Measurements from ENCODE around the gene LIPE.

Gene LIPE

DNA sequence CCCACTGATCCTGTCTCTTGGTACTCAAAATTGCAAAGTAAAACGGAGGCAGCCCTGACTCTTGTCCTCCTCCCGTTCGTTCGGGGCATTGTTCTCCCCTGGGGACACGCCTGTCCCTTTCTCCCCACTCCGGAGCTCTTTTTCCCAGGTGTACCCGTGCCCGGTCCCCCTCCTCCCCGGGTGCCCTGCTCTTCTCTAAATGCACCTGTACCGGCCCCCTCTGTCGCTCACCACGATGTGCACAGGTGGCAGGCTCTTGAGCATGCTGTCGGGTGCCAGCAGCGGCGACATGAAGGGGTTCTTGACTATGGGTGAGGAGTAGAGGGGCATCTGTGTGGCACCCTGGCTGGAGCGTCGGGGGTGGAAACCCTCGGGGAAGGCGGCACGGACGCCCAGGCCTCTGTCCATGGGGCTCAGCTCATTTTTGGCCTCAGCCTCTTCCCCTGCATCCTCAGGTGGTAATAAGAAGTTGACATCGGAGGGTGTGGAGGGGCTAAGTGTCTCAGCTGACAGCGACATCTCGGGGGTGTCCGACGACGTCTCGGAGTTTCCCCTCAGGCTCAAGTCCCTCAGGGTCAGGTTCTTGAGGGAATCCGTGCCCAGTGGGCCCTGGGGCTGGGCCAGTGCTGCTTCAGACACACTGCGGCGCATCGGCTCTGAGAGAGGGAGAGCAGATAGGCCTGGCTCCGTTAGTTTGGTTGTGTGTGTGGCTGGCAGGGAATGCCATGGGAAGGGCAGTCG is 24.6 kb downstream of the LIPE start:
- peak overlapping the region; percentile 64; the same call in 1 of the 2 replicates for H3K4me3 ChIP-seq (ENCODE audit: low read length)
- no CpG with 5 or more reads among the region's 34 CpGs for WGBS (ENCODE audit: insufficient coverage, insufficient read length)
- H3K9me3 ChIP-seq (ENCODE audit: control insufficient read depth, insufficient read depth, low read length): no peaks in the 10 kb centered on the region
- H3K36me3 ChIP-seq (ENCODE audit: control insufficient read depth, insufficient read depth, low read length): 0 out of 2 replicates have a peak, but pooled peaks cover 2% of the 10 kb centered on the region
- no peak for DNase-seq (ENCODE audit: low read depth, low spot score)
- H3K4me1 ChIP-seq (ENCODE audit: control insufficient read depth, insufficient read depth, low read length): peaks cover 4% of the 10 kb centered on the region
- H3K27ac ChIP-seq (ENCODE audit: low read length): no peak overlapping the region
- H3K27me3 ChIP-seq (ENCODE audit: control insufficient read depth, insufficient read depth, low read length): no peaks in the 10 kb centered on the region

DNA sequence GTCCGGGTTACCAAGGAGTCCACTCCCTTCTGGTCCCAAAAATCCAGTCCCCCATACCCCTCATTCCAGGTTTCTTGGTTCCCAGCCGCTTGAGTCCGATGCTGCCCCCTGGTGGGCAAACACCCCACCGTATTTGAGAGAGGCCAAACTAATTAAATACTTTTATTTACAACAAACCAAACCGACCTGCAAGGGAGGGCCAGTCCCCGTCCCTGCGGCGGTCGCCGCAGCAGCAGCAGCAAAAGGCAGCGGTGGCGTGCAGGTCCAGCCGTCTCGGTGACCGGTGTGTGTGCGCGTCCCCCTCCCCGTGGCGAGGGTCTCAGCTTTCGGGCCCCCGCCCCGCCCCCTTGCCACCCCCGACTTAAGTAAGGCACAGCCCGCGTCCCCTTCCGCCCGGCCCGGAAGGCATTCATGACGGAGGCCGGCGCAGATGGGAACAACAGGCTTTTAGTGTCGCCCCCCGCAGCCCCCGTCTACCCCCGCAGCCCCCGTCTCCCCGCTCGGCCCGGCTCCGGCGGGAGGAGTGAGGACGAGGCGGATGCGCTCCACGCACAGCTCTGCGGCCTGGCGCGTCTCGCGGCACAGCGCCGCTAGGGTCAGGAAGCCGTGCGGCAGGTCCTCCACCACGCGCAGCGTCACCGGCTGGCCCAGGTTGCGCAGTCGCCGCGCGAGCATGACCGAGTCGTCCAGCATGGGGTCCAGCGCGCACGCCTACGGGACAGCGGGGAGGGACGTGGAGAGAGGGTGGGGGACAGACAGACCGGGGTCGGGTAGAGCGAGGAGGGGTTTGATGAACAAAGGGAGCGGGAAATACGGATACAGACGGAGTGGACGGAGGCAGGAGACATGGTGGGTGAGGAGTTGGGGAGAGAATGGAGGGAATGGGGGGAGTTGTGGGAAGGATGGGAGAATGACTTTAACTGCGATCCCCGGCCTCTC is 25.6 kb downstream of the LIPE start:
- Histone ChIP-seq H3K27me3 (ENCODE audit: control insufficient read depth, insufficient read depth, low read length) (no peaks in the 10 kb centered on the region), H3K4me1 (ENCODE audit: control insufficient read depth, insufficient read depth, low read length) (peaks cover 4% of the 10 kb centered on the region), H3K27ac (ENCODE audit: low read length) (no peak overlapping the region), H3K9me3 (ENCODE audit: control insufficient read depth, insufficient read depth, low read length) (no peaks in the 10 kb centered on the region), H3K36me3 (ENCODE audit: control insufficient read depth, insufficient read depth, low read length) (0 out of 2 replicates have a peak, but pooled peaks cover 2% of the 10 kb centered on the region), H3K4me3 (ENCODE audit: low read length) (peak overlapping the region; percentile 64)
- WGBS (ENCODE audit: insufficient coverage, insufficient read length): no CpG with 5 or more reads among the region's 80 CpGs
- DNase-seq (ENCODE audit: low read depth, low spot score): no peak

DNA sequence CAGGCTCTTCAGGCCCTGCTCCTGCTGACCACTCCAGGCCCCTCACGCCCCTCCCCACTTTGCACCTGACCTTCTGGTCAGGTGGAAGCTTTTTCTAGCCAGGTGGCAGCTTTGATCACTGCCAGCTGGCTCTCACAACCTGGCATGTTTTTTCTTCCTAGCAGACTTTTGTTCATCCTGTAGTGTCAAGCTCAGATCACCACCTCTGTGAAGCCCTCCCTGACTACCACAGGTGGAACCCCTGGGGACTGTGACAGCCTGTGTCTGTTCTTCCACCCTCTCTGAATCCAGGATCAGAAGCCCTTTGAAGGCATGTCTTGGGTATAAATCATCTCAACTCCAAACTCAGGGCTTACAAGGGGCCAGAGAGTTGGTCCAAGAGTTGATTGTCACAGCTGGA is 26.8 kb downstream of the LIPE start:
- no peaks in the 10 kb centered on the region for H3K9me3 ChIP-seq (ENCODE audit: control insufficient read depth, insufficient read depth, low read length)
- peaks cover 4% of the 10 kb centered on the region for H3K4me1 ChIP-seq (ENCODE audit: control insufficient read depth, insufficient read depth, low read length)
- H3K4me3 ChIP-seq (ENCODE audit: low read length): no peak overlapping the region
- no peak overlapping the region for H3K27ac ChIP-seq (ENCODE audit: low read length)
- DNase-seq (ENCODE audit: low read depth, low spot score): no peak
- WGBS (ENCODE audit: insufficient coverage, insufficient read length): no CpG with 5 or more reads among the region's 1 CpG
- no peaks in the 10 kb centered on the region for H3K27me3 ChIP-seq (ENCODE audit: control insufficient read depth, insufficient read depth, low read length)
- H3K36me3 ChIP-seq (ENCODE audit: control insufficient read depth, insufficient read depth, low read length): 0 out of 2 replicates have a peak, but pooled peaks cover 2% of the 10 kb centered on the region

DNA sequence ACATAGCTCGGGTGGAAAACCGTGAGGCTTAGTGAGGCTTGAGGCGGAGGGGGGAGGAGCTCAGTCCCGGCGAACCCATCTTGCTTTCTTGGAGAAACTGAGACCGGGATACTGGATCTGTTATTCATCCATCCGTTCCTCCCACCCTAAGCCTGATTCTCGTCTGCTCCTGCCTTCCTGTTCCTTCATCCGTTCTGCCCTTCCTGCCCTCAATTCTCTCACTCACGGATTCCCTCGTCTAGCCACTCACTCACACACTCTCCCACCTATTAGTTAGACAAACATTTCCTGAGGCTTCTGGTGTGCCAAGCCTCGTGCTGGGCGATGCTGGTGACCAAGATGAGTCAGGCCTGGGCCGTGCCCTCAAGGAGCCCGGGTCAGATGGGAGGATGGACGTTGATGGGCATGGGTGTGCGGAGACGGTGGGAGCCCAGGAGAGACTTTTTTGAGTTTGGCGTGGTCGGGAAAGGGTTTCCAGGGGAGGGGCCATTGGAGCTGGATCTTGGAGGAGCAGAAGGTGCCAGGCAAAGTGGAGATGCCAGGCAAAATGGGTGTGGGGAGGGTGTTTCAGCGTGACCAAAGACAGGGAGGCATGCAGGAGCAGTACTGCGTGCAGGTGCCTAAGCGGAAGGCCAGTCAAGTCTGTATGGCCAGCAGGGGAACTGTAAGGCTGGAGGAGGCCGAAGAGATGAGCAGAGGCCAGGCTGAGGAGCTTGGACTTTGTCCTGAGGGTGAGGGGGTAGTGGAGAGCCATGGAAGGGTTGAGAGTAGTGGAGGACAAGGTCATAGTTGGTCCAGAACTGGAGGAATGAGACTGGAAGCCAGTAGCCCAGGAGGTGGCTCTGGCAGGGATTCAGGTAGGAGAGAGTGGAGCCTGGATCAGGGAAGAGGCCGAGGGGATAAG is 29.7 kb downstream of the LIPE start:
- H3K27me3 ChIP-seq (ENCODE audit: control insufficient read depth, insufficient read depth, low read length): no peaks in the 10 kb centered on the region
- no peak overlapping the region for H3K27ac ChIP-seq (ENCODE audit: low read length)
- peak overlapping the region; percentile 63; the same call in 1 of the 2 replicates for H3K4me3 ChIP-seq (ENCODE audit: low read length)
- H3K4me1 ChIP-seq (ENCODE audit: control insufficient read depth, insufficient read depth, low read length): peaks cover 4% of the 10 kb centered on the region
- H3K36me3 ChIP-seq (ENCODE audit: control insufficient read depth, insufficient read depth, low read length): no peaks in the 10 kb centered on the region
- no peaks in the 10 kb centered on the region for H3K9me3 ChIP-seq (ENCODE audit: control insufficient read depth, insufficient read depth, low read length)
- no CpG with 5 or more reads among the region's 25 CpGs for WGBS (ENCODE audit: insufficient coverage, insufficient read length)
- no peak for DNase-seq (ENCODE audit: low read depth, low spot score)

DNA sequence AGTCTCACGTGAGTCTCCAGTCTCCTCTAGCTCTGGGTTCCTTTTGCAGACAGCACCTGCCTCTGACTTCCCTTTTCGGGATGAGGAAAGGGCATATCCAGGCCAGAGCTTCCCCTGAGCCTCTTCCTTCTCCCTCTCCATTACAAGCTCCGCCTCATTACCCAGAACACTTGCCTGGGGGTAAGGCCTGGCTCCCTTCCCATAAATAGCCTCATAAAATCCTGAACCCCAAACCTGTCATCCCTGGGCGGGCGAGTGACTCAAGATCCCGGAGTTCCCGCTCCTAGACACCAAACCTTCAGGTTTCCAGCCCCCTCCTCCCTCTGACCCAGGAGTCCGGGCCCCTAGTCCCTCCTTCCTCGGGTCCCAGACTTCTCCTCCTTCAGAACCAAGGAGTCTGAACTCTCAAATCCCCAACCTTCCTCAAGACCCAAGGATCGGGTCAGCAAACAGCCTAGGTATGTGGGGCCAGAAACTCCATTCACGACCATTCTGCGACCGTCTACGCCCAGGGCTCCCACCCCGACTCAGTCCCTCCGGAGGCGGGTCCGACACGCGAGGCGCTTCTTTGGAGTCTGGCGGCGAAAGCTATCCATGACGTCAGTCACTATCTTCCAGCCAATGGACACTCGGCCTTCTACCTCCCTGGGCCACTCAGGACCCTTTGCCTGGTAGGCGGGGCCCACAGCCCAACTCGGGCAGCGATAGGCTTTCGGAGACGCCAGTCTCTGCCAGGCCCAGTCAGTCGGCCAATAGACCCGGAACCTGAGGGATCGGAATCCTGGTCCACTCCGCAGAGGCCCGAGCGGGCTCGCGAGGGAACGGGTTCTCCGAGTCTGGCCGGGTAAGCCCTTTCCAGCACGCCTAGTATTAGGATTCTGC is 30.6 kb downstream of the LIPE start:
- Histone ChIP-seq H3K4me1 (ENCODE audit: control insufficient read depth, insufficient read depth, low read length) (peaks cover 2% of the 10 kb centered on the region; the same call in 1 of the 2 replicates), H3K4me3 (ENCODE audit: low read length) (peak overlapping the region; percentile 63; the same call in 1 of the 2 replicates), H3K9me3 (ENCODE audit: control insufficient read depth, insufficient read depth, low read length) (no peaks in the 10 kb centered on the region), H3K27ac (ENCODE audit: low read length) (no peak overlapping the region), H3K27me3 (ENCODE audit: control insufficient read depth, insufficient read depth, low read length) (no peaks in the 10 kb centered on the region), H3K36me3 (ENCODE audit: control insufficient read depth, insufficient read depth, low read length) (no peaks in the 10 kb centered on the region)
- WGBS (ENCODE audit: insufficient coverage, insufficient read length): no CpG with 5 or more reads among the region's 42 CpGs
- DNase-seq (ENCODE audit: low read depth, low spot score): peak; percentile 97

DNA sequence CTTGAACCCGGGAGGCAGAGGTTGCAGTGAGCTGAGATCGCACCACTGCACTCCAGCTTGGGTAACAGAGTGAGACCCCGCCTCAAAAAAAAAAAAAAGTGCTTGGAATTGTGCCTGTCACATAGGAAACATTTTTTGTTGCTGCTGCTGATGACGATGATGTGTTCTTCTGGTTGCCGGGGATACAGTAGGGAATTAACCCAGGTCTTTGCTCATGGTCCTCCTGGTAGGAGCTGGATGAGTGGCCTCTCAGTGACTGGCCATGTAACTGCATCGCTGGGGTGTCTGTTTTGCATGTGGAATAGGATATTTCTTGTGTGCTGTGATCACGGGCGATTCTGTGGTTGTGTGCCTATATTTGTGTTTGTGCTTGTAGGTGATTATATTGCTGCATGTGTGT is 32.4 kb downstream of the LIPE start:
- H3K27me3 ChIP-seq (ENCODE audit: control insufficient read depth, insufficient read depth, low read length): no peaks in the 10 kb centered on the region
- H3K36me3 ChIP-seq (ENCODE audit: control insufficient read depth, insufficient read depth, low read length): no peaks in the 10 kb centered on the region
- no peaks in the 10 kb centered on the region for H3K9me3 ChIP-seq (ENCODE audit: control insufficient read depth, insufficient read depth, low read length)
- no peak overlapping the region for H3K27ac ChIP-seq (ENCODE audit: low read length)
- no peak overlapping the region for H3K4me3 ChIP-seq (ENCODE audit: low read length)
- H3K4me1 ChIP-seq (ENCODE audit: control insufficient read depth, insufficient read depth, low read length): peaks cover 2% of the 10 kb centered on the region; the same call in 1 of the 2 replicates
- no peak for DNase-seq (ENCODE audit: low read depth, low spot score)
- WGBS (ENCODE audit: insufficient coverage, insufficient read length): no CpG with 5 or more reads among the region's 8 CpGs

DNA sequence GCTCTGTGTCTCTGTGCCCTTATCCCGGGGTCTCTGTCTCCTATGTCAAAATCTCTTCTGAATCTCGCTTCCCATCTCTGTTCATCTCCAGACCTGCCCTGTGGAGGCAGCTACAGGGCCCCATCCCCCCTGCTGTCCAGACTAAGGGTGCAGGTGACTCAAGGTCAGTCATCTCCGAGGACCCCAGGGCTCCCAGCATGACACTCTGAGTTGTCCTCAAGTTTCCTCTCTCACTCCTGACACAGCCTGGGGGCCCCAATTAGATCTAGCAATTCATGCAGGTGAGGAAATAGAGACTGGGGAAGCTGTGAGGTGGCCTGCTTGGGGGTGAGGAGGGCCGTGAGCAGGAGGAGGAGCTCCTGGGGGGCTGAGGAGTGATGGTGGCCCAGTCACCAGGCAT is 35.0 kb downstream of the LIPE start:
- DNase-seq (ENCODE audit: low read depth, low spot score): no peak
- no peak overlapping the region for H3K27ac ChIP-seq (ENCODE audit: low read length)
- H3K27me3 ChIP-seq (ENCODE audit: control insufficient read depth, insufficient read depth, low read length): no peaks in the 10 kb centered on the region
- H3K4me3 ChIP-seq (ENCODE audit: low read length): no peak overlapping the region
- H3K9me3 ChIP-seq (ENCODE audit: control insufficient read depth, insufficient read depth, low read length): no peaks in the 10 kb centered on the region
- no peaks in the 10 kb centered on the region for H3K4me1 ChIP-seq (ENCODE audit: control insufficient read depth, insufficient read depth, low read length)
- WGBS (ENCODE audit: insufficient coverage, insufficient read length): no CpG with 5 or more reads among the region's 4 CpGs
- H3K36me3 ChIP-seq (ENCODE audit: control insufficient read depth, insufficient read depth, low read length): no peaks in the 10 kb centered on the region

DNA sequence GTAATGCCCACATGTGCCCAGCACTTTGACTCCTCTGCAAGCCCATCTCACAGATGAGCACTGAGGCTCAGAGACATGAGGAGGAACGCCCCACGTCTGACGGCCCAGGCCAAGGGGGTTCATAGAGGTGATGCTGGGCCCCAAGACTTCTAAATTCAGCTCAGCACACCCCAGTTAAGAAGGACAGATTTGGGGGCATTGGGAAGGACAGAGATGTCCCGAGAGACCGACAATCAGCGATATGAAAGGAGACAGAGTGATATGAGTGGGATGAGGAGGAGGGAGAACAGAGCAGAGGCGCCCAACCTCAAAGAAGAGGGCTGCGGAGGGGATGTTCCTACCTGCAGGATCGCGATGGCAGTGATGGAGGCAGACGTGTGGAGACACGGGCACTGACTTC is 37.3 kb downstream of the LIPE start, which contains the start of gene CNFN:
TSS of gene CNFN (minus strand) at position 399 of the 400 bp plus-strand sequence. CDS start 1,260 bp downstream, outside the sequence.
- no CpG with 5 or more reads among the region's 12 CpGs for WGBS (ENCODE audit: insufficient coverage, insufficient read length)

DNA sequence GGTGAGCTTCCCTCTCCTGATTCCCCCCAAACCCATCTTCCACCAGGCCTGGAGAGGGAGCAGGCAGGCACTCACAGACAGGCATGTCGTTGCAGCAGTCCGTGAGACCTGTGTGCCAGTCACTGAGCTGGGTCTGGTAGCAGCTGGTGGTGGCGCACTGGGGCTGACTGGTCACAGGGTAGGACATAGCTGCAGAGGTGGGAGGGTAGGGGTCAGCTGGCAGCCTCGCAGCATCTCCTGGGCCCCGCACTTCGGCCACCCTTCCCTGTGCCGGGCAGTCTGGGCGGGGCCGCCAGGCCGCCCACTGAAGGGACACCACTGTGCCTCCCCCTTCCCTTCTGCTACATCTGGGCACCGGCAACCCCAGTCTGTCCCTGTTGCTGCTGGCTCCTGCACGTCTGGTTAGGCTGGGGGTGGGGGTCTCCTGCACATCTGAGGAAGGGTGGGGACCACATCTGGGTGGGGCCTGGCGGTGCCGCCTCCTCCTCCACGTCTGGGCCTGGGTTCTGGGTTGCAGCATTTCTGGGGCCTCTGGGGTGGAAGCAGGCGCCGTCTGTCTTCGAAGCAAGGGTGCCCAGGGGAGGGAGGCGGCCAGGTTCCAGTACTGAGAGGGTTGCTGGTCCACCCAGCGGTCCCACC is 38.2 kb downstream of the LIPE start:
- Histone ChIP-seq H3K27ac (ENCODE audit: low read length) (no peak overlapping the region), H3K27me3 (ENCODE audit: control insufficient read depth, insufficient read depth, low read length) (no peaks in the 10 kb centered on the region), H3K4me3 (ENCODE audit: low read length) (no peak overlapping the region), H3K36me3 (ENCODE audit: control insufficient read depth, insufficient read depth, low read length) (no peaks in the 10 kb centered on the region), H3K9me3 (ENCODE audit: control insufficient read depth, insufficient read depth, low read length) (no peaks in the 10 kb centered on the region), H3K4me1 (ENCODE audit: control insufficient read depth, insufficient read depth, low read length) (no peaks in the 10 kb centered on the region)
- no CpG with 5 or more reads among the region's 20 CpGs for WGBS (ENCODE audit: insufficient coverage, insufficient read length)
- no peak for DNase-seq (ENCODE audit: low read depth, low spot score)

More for the DNA sequence above, 37.3 kb downstream of the LIPE start, which contains the start of gene CNFN:
- Histone ChIP-seq H3K9me3 (ENCODE audit: control insufficient read depth, insufficient read depth, low read length) (no peaks in the 10 kb centered on the region), H3K27me3 (ENCODE audit: control insufficient read depth, insufficient read depth, low read length) (no peaks in the 10 kb centered on the region), H3K4me3 (ENCODE audit: low read length) (no peak within 1 kb of the TSS), H3K36me3 (ENCODE audit: control insufficient read depth, insufficient read depth, low read length) (no peaks in the 10 kb centered on the region), H3K4me1 (ENCODE audit: control insufficient read depth, insufficient read depth, low read length) (no peaks in the 10 kb centered on the region), H3K27ac (ENCODE audit: low read length) (no peak within 1 kb of the TSS)
- DNase-seq (ENCODE audit: low read depth, low spot score): no peak

Measured in iPS DF 6.9 (cell line).